ENCODE results near the gene KLHL2.

Gene KLHL2

GRCh38 chr4:165293927-165294649, 86.7 kb downstream of the KLHL2 start:
- DNase-seq, result no peak

GRCh38 chr4:165294907-165295306, 87.5 kb downstream of the KLHL2 start:
- peak; percentile 44 for DNase-seq

- no peak for DNase-seq
Observed at GRCh38 chr4:165297626-165298025, 90.3 kb downstream of the KLHL2 start.

GRCh38 chr4:165299399-165300060, 92.2 kb downstream of the KLHL2 start:
- DNase-seq, result no peak

- peak; percentile 28 for DNase-seq
Observed at GRCh38 chr4:165301833-165302232, 94.5 kb downstream of the KLHL2 start.

GRCh38 chr4:165302658-165303057, 95.3 kb downstream of the KLHL2 start:
- DNase-seq, result no peak

- no peak for DNase-seq
Observed at GRCh38 chr4:165308166-165308565, 100.8 kb downstream of the KLHL2 start.

- no peak for DNase-seq
Observed at GRCh38 chr4:165308606-165309005, 101.2 kb downstream of the KLHL2 start.

GRCh38 chr4:165309456-165309855, 102.1 kb downstream of the KLHL2 start:
- no peak for DNase-seq

GRCh38 chr4:165312506-165312905, 105.1 kb downstream of the KLHL2 start:
- DNase-seq, result no peak

GRCh38 chr4:165319030-165319429, 111.7 kb downstream of the KLHL2 start:
- no peak for DNase-seq

- DNase-seq, result no peak
Observed at GRCh38 chr4:165319509-165319908, 112.1 kb downstream of the KLHL2 start.

GRCh38 chr4:165324236-165324917, 117.0 kb downstream of the KLHL2 start:
- DNase-seq, result no peak

GRCh38 chr4:165324918-165325304, 117.5 kb downstream of the KLHL2 start:
- DNase-seq, result no peak

- peak; percentile 8 for DNase-seq
Observed at GRCh38 chr4:165325732-165326512, 118.6 kb downstream of the KLHL2 start.

GRCh38 chr4:165326831-165327210, 119.5 kb downstream of the KLHL2 start:
- peak; percentile 38 for DNase-seq

GRCh38 chr4:165327211-165328100, 120.1 kb downstream of the KLHL2 start, which contains the start of gene MSMO1:
MSMO1 (plus strand) TSS chr4:165327669; CDS start chr4:165333371, 5,702 bp downstream.
- DNase-seq, result peak; percentile 98

- DNase-seq, result no peak
Observed at GRCh38 chr4:165328101-165328425, 120.7 kb downstream of the KLHL2 start.

GRCh38 chr4:165328708-165329107, 121.3 kb downstream of the KLHL2 start:
- no peak for DNase-seq

- no peak for DNase-seq
Observed at GRCh38 chr4:165330071-165330470, 122.7 kb downstream of the KLHL2 start.

GRCh38 chr4:165330666-165331065, 123.3 kb downstream of the KLHL2 start:
- no peak for DNase-seq

- DNase-seq, result no peak
Observed at GRCh38 chr4:165331359-165331758, 124.0 kb downstream of the KLHL2 start.
